ENCODE data around the gene ANKRD33B.

The ANKRD33B gene

GRCh38 chr5:10704949-10705621, 141.2 kb downstream of the ANKRD33B start:
- Mint-ChIP-seq H3K4me3 (no peak overlapping the region), H3K27me3 (no peaks in the 10 kb centered on the region), H3K9me3 (no peaks in the 10 kb centered on the region), H3K4me1 (peaks cover 45% of the 10 kb centered on the region), H3K27ac (peak overlapping the region; percentile 12), H3K36me3 (peaks cover 12% of the 10 kb centered on the region)
- DNase-seq (ENCODE audit: low spot score in 2 of 2): no peak
- no peak for ATAC-seq (ENCODE audit: low read depth)

DNA sequence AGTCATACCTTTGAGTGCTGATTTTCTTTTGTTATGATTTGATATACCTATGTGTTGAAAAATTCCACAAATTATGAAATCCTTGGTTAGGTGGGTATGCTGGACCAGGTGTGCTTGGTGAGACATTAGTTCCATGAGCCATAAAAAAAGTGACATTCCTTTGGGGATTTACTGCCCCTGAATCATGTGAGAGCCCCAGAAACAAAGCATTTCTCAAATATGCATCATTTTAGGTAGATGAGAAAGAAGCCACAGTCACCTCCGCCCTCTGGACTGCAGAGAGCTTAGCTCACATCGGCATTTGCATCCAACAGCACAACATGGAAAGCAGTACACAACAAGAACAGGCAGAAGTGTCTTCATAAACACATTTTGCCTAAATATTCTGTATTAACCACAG, 141.9 kb downstream of the ANKRD33B start:
- H3K36me3 Mint-ChIP-seq: peaks cover 13% of the 10 kb centered on the region
- H3K4me1 Mint-ChIP-seq: peaks cover 41% of the 10 kb centered on the region
- no peak for ATAC-seq (ENCODE audit: low read depth)
- H3K9me3 Mint-ChIP-seq: no peaks in the 10 kb centered on the region
- no peaks in the 10 kb centered on the region for H3K27me3 Mint-ChIP-seq
- no peak overlapping the region for H3K4me3 Mint-ChIP-seq
- H3K27ac Mint-ChIP-seq: peak overlapping the region; percentile 12
- DNase-seq (ENCODE audit: low spot score in 2 of 2): no peak

DNA sequence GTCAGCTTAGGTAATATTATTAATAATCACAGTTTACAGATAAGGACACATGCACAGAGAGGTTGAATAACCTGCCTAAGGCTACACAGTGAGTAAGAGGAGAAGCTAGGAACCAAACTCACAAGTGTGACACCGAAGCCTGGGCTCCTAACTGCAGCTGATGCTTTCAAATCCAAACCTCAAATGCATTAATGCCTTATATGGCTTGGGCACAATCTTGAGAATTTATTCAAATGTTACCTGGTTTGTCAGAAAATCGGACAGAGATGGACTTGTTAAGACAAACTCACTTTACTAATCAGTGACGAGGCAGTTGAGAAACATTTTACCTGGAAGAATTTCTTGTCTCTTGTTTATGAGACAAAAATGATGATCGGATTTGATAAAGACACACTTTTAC, 142.5 kb downstream of the ANKRD33B start:
- H3K9me3 Mint-ChIP-seq: no peaks in the 10 kb centered on the region
- H3K4me3 Mint-ChIP-seq: no peak overlapping the region
- no peak for ATAC-seq (ENCODE audit: low read depth)
- H3K4me1 Mint-ChIP-seq: peaks cover 41% of the 10 kb centered on the region
- DNase-seq (ENCODE audit: low spot score in 2 of 2): no peak
- peak overlapping the region; percentile 12 for H3K27ac Mint-ChIP-seq
- no peaks in the 10 kb centered on the region for H3K27me3 Mint-ChIP-seq
- H3K36me3 Mint-ChIP-seq: peaks cover 15% of the 10 kb centered on the region

All from memory B cell (primary cell).